Kasumi-1 (cell line): ENCODE measurements around the gene FBXO33.

ENCODE experiments used
- DNase-seq, 2 experiments: peaks; one replicate each; lab custom pipeline; 2025; lab: John Stamatoyannopoulos, UW

The FBXO33 gene

GRCh38 chr14:39431416-39432178, 636 bp downstream of the FBXO33 start:
- DNase-seq: peak; percentile 24 to 26

- DNase-seq: peak; percentile 49 to 59
These were observed 1.3 kb downstream of the FBXO33 start for GRCh38 chr14:39430762-39431415.

- DNase-seq: no peak
These were observed 4.1 kb downstream of the FBXO33 start for GRCh38 chr14:39428118-39428517.

- peak; percentile 51 to 60 for DNase-seq
These were observed 5.6 kb downstream of the FBXO33 start for GRCh38 chr14:39426605-39427004.

GRCh38 chr14:39425947-39426346, 6.3 kb downstream of the FBXO33 start:
- DNase-seq: no peak

- no peak for DNase-seq
These were observed 8.4 kb downstream of the FBXO33 start for GRCh38 chr14:39423793-39424192.

GRCh38 chr14:39422243-39422642, 10.0 kb downstream of the FBXO33 start:
- DNase-seq: no peak

GRCh38 chr14:39419272-39419671, 13.0 kb downstream of the FBXO33 start:
- peak; percentile 25 to 57 for DNase-seq

GRCh38 chr14:39417014-39417413, 15.2 kb downstream of the FBXO33 start:
- DNase-seq: peak; percentile 25 to 36

GRCh38 chr14:39416072-39416471, 16.2 kb downstream of the FBXO33 start:
- no peak for DNase-seq

GRCh38 chr14:39406560-39406959, 25.7 kb downstream of the FBXO33 start:
- DNase-seq: no peak

- DNase-seq: no peak
These were observed 33.9 kb downstream of the FBXO33 start for GRCh38 chr14:39398382-39398781.

GRCh38 chr14:39396448-39396847, 35.8 kb downstream of the FBXO33 start:
- DNase-seq: no peak

GRCh38 chr14:39395555-39396254, 36.5 kb downstream of the FBXO33 start:
- DNase-seq: no peak

- no peak for DNase-seq
These were observed 38.9 kb downstream of the FBXO33 start for GRCh38 chr14:39393289-39393688.

GRCh38 chr14:39384177-39384576, 48.1 kb downstream of the FBXO33 start:
- DNase-seq: no peak

- DNase-seq: no peak
These were observed 48.5 kb downstream of the FBXO33 start for GRCh38 chr14:39383741-39384140.

- no peak for DNase-seq
These were observed 49.1 kb downstream of the FBXO33 start for GRCh38 chr14:39383026-39383660.

- DNase-seq: no peak
These were observed 49.8 kb downstream of the FBXO33 start for GRCh38 chr14:39382463-39382862.

GRCh38 chr14:39381366-39381765, 50.9 kb downstream of the FBXO33 start:
- DNase-seq: no peak

GRCh38 chr14:39376667-39377403, 55.4 kb downstream of the FBXO33 start:
- DNase-seq: peak in 1 of 2 experiments; percentile 36

GRCh38 chr14:39374851-39375250, 57.4 kb downstream of the FBXO33 start:
- DNase-seq: no peak
